ENCODE measurements around the gene SCIMP. TPM values are rescaled to one million over a fixed set of nuclear protein-coding genes. Genes with fewer than 3 reads are reported as not detected.

Gene SCIMP
- total and polyA plus RNA-seq, 2 of the 4 experiments (the other 2 are of a cell fraction) = not detected

DNA sequence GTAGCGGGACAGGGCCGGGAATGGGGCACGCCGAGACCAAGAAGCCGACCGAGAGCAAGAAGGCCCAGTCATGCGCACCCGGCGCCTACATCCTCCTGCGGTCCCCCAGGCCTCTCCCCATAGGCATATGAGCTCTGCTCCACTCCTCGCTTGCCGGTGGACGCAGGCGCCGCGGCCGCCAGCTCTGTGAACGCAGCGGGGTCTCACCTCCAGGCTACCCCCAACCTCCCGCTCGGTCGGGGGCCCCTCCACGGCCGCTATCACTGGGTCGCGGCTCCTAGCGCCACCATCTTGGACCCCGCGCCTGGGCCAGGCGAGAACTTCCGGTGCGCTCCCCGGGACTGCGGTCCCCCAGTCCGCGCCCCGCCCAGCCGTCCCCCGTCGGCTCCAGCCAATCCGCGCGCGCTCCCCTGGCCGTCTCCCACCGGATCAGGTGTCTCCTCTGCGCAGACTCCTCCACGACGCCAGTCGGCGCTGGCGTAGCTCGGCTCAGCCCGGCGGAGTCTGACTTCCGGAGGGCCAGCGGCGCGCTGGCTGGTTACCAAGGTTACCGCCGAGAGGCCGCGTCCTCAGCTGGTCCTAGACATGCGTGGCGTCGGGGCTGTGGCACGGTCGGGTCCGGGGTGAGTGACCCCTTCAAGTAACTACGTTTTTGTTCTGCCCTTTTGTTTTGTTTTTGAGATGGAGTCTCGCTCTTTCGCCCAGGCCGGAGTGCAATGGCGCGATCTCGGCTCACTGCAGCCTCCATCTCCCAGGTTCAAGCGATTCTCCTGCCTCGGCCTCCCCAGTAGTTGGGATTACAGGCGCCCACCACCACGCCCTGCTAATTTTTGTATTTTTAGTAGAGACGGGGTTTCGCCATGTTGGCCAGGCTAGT is 42.9 kb downstream of the SCIMP start, which contains the start of gene ZNF594:
Gene ZNF594, minus strand, starts transcription at position 328 of the 877 bp plus-strand sequence. CDS start 7,612 bp downstream, outside the sequence.
- 1% methylated on average over 55 of the region's 82 CpGs; no CpG with 5 or more reads in 1 of the 2 experiments for WGBS, 2 experiments (ENCODE audit: extremely low coverage in 2 of 2, insufficient read length in 1 of 2)
- TF ChIP-seq FOS (IDR thresholded peaks at IDR 0.05; ENCODE audit: low read depth, low read length) (no peak), RCOR1 (IDR thresholded peaks at IDR 0.05; ENCODE audit: insufficient replicate concordance, low read length) (no peak), MAFK (IDR thresholded peaks at IDR 0.05; ENCODE audit: low read depth, low read length) (no peak), CHD1 (IDR thresholded peaks at IDR 0.05; ENCODE audit: low read depth, low read length) (no peak), CTCF (conservative IDR thresholded peaks at IDR 0.05; ENCODE audit: low read depth, low read length) (peak; percentile 82), POLR2A (IDR thresholded peaks at IDR 0.05; ENCODE audit: low read depth, low read length) (peak; percentile 87), ELK1 (IDR thresholded peaks at IDR 0.05; ENCODE audit: borderline replicate concordance, low read depth, low read length) (peak; percentile 2; the same call in 1 of the 2 replicates), CEBPB (IDR thresholded peaks at IDR 0.05; ENCODE audit: low read depth, low read length) (no peak), MAZ (IDR thresholded peaks at IDR 0.05; ENCODE audit: borderline replicate concordance, low read depth, low read length) (no peak), RFX5 (IDR thresholded peaks at IDR 0.05; ENCODE audit: low read depth, low read length) (no peak), NFE2L2 (IDR thresholded peaks at IDR 0.05; ENCODE audit: low read depth, low read length) (no peak), BHLHE40 (IDR thresholded peaks at IDR 0.05; ENCODE audit: low read depth, low read length) (no peak)
- TF ChIP-seq, protein P1, sequence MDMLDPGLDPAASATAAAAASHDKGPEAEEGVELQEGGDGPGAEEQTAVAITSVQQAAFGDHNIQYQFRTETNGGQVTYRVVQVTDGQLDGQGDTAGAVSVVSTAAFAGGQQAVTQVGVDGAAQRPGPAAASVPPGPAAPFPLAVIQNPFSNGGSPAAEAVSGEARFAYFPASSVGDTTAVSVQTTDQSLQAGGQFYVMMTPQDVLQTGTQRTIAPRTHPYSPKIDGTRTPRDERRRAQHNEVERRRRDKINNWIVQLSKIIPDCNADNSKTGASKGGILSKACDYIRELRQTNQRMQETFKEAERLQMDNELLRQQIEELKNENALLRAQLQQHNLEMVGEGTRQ (IDR thresholded peaks at IDR 0.05; ENCODE audit: low read depth, low read length) = peak; percentile 44; the same call in 1 of the 2 replicates

More for the DNA sequence above, 42.9 kb downstream of the SCIMP start, which contains the start of gene ZNF594:
- H3K27ac ChIP-seq (ENCODE audit: insufficient read depth, low read length) = peak within 1 kb of the TSS; percentile 70
- H2AK9ac ChIP-seq (replicated peaks; ENCODE audit: low read depth, low read length, poor library complexity) = peak within 1 kb of the TSS; percentile 56
- ATAC-seq (ENCODE audit: low read depth) = peak; percentile 100
- no peak within 1 kb of the TSS for H2BK20ac ChIP-seq (ENCODE audit: low read depth, low read length)
- peak within 1 kb of the TSS; percentile 90 for H3K4me3 ChIP-seq (ENCODE audit: insufficient read depth, low read depth, low read length)
- H2BK5ac ChIP-seq (ENCODE audit: low read depth, low read length, poor library complexity, severe bottlenecking) = peak within 1 kb of the TSS; percentile 54
- H3K4me1 ChIP-seq (ENCODE audit: control insufficient read depth, insufficient read depth, low read length) = 0 out of 2 replicates have a peak, but pooled peaks cover 2% of the 10 kb centered on the region
- H3K4me2 ChIP-seq (ENCODE audit: low read depth, low read length) = peak within 1 kb of the TSS; percentile 91
- no peak within 1 kb of the TSS for H2BK15ac ChIP-seq (ENCODE audit: low read depth, low read length)
- peak within 1 kb of the TSS; percentile 92 for H2AFZ ChIP-seq (replicated peaks; ENCODE audit: low read length, poor library complexity)
- H3K9ac ChIP-seq (ENCODE audit: low read depth, low read length) = peak within 1 kb of the TSS; percentile 71
- POLR2A ChIA-PET (ENCODE audit: unreplicated experiment) = no interaction called here
- H3K27me3 ChIP-seq (ENCODE audit: control insufficient read depth, insufficient read depth, low read length) = no peaks in the 10 kb centered on the region
- H3K79me1 ChIP-seq (ENCODE audit: low read depth in 1 of 2, low read length in 2 of 2) = peaks cover 20 to 21% of the 10 kb centered on the region in 2 experiments
- in situ Hi-C loops (cut with MboI; ENCODE audit: low sequenced_read_pairs) = no loop called here
- H3K4ac ChIP-seq (ENCODE audit: low read depth, low read length) = peak within 1 kb of the TSS; percentile 79
- H3K14ac ChIP-seq (replicated peaks; ENCODE audit: low read depth, low read length) = peak within 1 kb of the TSS; percentile 73
- H3K36me3 ChIP-seq (ENCODE audit: control insufficient read depth, insufficient read depth, low read length) = peaks cover 9% of the 10 kb centered on the region
- peak within 1 kb of the TSS; percentile 49; the same call in 1 of the 2 replicates for H4K91ac ChIP-seq (ENCODE audit: insufficient read depth, low read depth, low read length)
- peak within 1 kb of the TSS; percentile 29; the same call in 1 of the 2 replicates for H3K56ac ChIP-seq (ENCODE audit: extremely low read depth, insufficient read depth, low read length)
- H4K8ac ChIP-seq (ENCODE audit: low read depth in 2 of 2, low read length in 2 of 2) = peak within 1 kb of the TSS; percentile 96 to 98
- dilution Hi-C loops (cut with HindIII; ENCODE audit: low sequenced_read_pairs, unreplicated experiment) = no loop called here
- H2AK5ac ChIP-seq (ENCODE audit: low read depth, low read length) = peak within 1 kb of the TSS; percentile 56; the same call in 1 of the 2 replicates
- BruUV-seq (replicated peaks) = no TSS peak
- H3K9me1 ChIP-seq (ENCODE audit: insufficient read depth, low read length) = peaks cover 2% of the 10 kb centered on the region; the same call in 1 of the 2 replicates
- peak within 1 kb of the TSS; percentile 33; the same call in 1 of the 2 replicates for H3K18ac ChIP-seq (ENCODE audit: low read depth, low read length)
- no peak within 1 kb of the TSS for H2BK120ac ChIP-seq (ENCODE audit: low read depth, low read length)
- peaks cover 23% of the 10 kb centered on the region for H3K9me3 ChIP-seq (ENCODE audit: control insufficient read depth, insufficient read depth, low read length)
- no peaks in the 10 kb centered on the region for H4K20me1 ChIP-seq (ENCODE audit: insufficient read depth, low read length)
- intact Hi-C loops (cut with micrococcal nuclease) = no loop called here
- CTCF ChIA-PET = interaction anchor here (0.6 to 1.1 kb wide), 2 partner anchors 57 to 222 kb away, joined by 3 to 4 read pairs; no protein-coding TSS in a partner anchor
- peak; percentile 94 for DNase-seq
- H3K23ac ChIP-seq (ENCODE audit: low read depth, low read length) = peak within 1 kb of the TSS; percentile 81
- H4K5ac ChIP-seq (ENCODE audit: low read depth, low read length) = peak within 1 kb of the TSS; percentile 96

Measured in IMR-90 (cell line).